HG02678 (cell line): ENCODE measurements around the gene PTBP1.

Experiments
- ATAC-seq: cut with Tn5 transposase; IDR thresholded peaks from one replicate; pipeline ENCODE4 v1.9.1; 2021; ENCODE audit warnings: mild to moderate bottlenecking, moderate library complexity; ENCODE audit not compliant: unreplicated experiment

PTBP1 gene

GRCh38 chr19:772063-772462 is 25.2 kb upstream of the PTBP1 start:
- ATAC-seq: no peak

- ATAC-seq: no peak
These were observed 24.4 kb upstream of the PTBP1 start for GRCh38 chr19:772730-773436.

- no peak for ATAC-seq
These were observed 20.7 kb upstream of the PTBP1 start for GRCh38 chr19:776549-776948.

- no peak for ATAC-seq
These were observed 18.2 kb upstream of the PTBP1 start for GRCh38 chr19:778910-779653.

GRCh38 chr19:780935-781334 is 16.3 kb upstream of the PTBP1 start:
- ATAC-seq: no peak

- ATAC-seq: no peak
These were observed 15.5 kb upstream of the PTBP1 start for GRCh38 chr19:781800-782184.

GRCh38 chr19:782185-782877 is 14.9 kb upstream of the PTBP1 start:
- ATAC-seq: no peak

- no peak for ATAC-seq
These were observed 14.2 kb upstream of the PTBP1 start for GRCh38 chr19:782878-783668.

- ATAC-seq: no peak
These were observed 12.7 kb upstream of the PTBP1 start for GRCh38 chr19:784541-784940.

GRCh38 chr19:787536-787935 is 9.7 kb upstream of the PTBP1 start:
- ATAC-seq: no peak

- no peak for ATAC-seq
These were observed 8.6 kb upstream of the PTBP1 start for GRCh38 chr19:788686-788982.

GRCh38 chr19:788983-789700 is 8.1 kb upstream of the PTBP1 start:
- ATAC-seq: no peak

- ATAC-seq: no peak
These were observed 7.6 kb upstream of the PTBP1 start for GRCh38 chr19:789701-790060.

- ATAC-seq: no peak
These were observed 6.2 kb upstream of the PTBP1 start for GRCh38 chr19:791007-791566.

- ATAC-seq: no peak
These were observed 5.5 kb upstream of the PTBP1 start for GRCh38 chr19:791567-792305.

- ATAC-seq: no peak
These were observed 4.9 kb upstream of the PTBP1 start for GRCh38 chr19:792306-792885.

- no peak for ATAC-seq
These were observed 3.4 kb upstream of the PTBP1 start for GRCh38 chr19:793806-794205.

- no peak for ATAC-seq
These were observed 2.1 kb upstream of the PTBP1 start for GRCh38 chr19:795073-795611.
